Mucosa of rectum (tissue), 2 donors: ENCODE data around the gene BPIFB2.

Experiments
- H3K27ac ChIP-seq, 2 donors: one replicate each; pipeline ENCODE4 v1.7.0; 2013; ENCODE audit warnings: inconsistent platforms in 2 of 2, low read depth in 2 of 2, low read length in 2 of 2
- H3K27me3 ChIP-seq, 2 donors: one replicate each; pipeline ENCODE4 v1.7.0; 2013; ENCODE audit warnings: low read length in 2 of 2; ENCODE audit not compliant: control insufficient read depth in 2 of 2, insufficient read depth in 2 of 2
- H3K36me3 ChIP-seq, 2 donors: one replicate each; pipeline ENCODE4 v1.7.0; 2013; ENCODE audit warnings: low read length in 2 of 2; ENCODE audit not compliant: control insufficient read depth in 2 of 2, insufficient read depth in 2 of 2
- H3K4me1 ChIP-seq, 2 donors: one replicate each; pipeline ENCODE4 v1.7.0; 2013; ENCODE audit warnings: low read length in 2 of 2, mild to moderate bottlenecking in 1 of 2; ENCODE audit not compliant: control insufficient read depth in 2 of 2, insufficient read depth in 2 of 2
- H3K4me3 ChIP-seq, 2 donors: one replicate each; pipeline ENCODE4 v1.7.0; 2013; ENCODE audit warnings: low read length in 2 of 2
- H3K9ac ChIP-seq, 2 donors: one replicate each; pipeline ENCODE4 v1.7.0; 2013; ENCODE audit warnings: low read length in 2 of 2, low read depth in 1 of 2, mild to moderate bottlenecking in 1 of 2
- H3K9me3 ChIP-seq, 2 donors: one replicate each; pipeline ENCODE4 v1.7.0; 2013; ENCODE audit warnings: low read length in 2 of 2; ENCODE audit not compliant: control insufficient read depth in 2 of 2
- donor health status: healthy.
- donor health status: Normal muscosa, but diverticular disease.

BPIFB2 gene

DNA sequence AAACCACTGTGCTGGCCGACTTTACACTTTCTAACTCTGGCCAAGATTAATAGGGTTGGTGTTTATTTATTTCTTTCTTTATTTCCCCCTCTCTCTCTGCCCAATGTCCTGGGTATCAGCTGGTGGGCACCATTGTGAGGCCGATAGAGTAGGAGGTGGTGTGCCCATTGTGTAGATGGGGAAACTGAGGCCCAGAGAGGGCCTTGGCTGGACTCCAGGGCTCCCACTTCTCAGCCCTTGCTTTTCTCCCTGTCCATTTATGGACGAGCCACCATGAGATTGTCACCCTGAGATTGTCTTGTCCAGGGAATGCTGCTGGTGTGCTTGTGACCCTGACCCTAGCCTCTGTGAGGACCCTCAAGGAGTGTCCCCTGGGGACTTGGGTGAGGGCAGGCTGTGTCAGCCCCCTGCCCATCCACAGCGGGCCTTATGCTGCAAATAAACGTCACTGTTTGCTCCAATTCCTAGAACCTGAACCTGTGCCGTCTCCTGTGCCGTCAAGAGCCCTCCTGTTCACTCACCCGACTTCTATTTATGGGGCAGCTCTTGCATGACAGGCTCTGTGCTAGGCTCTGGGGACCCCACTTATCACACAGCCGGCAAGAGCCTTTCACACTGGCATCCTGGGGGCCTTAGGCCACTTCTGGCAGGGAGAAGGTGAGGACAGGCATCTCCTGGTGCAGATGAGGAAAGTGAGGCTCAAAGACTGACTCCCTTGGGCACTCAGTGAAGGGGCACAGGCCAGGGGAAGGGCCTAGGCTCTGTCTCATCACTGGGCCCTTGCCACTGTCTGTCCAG, 28.1 kb upstream of the BPIFB2 start:
- H3K27ac ChIP-seq, result no peak overlapping the region
- H3K9ac ChIP-seq, result no peak overlapping the region
- no peaks in the 10 kb centered on the region for H3K4me1 ChIP-seq
- no peak overlapping the region for H3K4me3 ChIP-seq
- H3K9me3 ChIP-seq, result no peaks in the 10 kb centered on the region
- H3K27me3 ChIP-seq, result peaks cover 0 to 2% of the 10 kb centered on the region in 2 donors
- no peaks in the 10 kb centered on the region for H3K36me3 ChIP-seq

- Histone ChIP-seq H3K36me3 (no peaks in the 10 kb centered on the region), H3K9me3 (no peaks in the 10 kb centered on the region), H3K4me1 (no peaks in the 10 kb centered on the region), H3K4me3 (no peak overlapping the region), H3K27ac (no peak overlapping the region), H3K27me3 (peaks cover 0 to 2% of the 10 kb centered on the region in 2 donors), H3K9ac (no peak overlapping the region)
Observed at GRCh38 chr20:32980131-32980941, 27.2 kb upstream of the BPIFB2 start.

- H3K9ac ChIP-seq, result no peak overlapping the region
- H3K9me3 ChIP-seq, result no peaks in the 10 kb centered on the region
- H3K4me1 ChIP-seq, result no peaks in the 10 kb centered on the region
- H3K4me3 ChIP-seq, result no peak overlapping the region
- no peaks in the 10 kb centered on the region for H3K36me3 ChIP-seq
- peaks cover 0 to 2% of the 10 kb centered on the region in 2 donors for H3K27me3 ChIP-seq
- H3K27ac ChIP-seq, result no peak overlapping the region
Observed at GRCh38 chr20:32980990-32981389, 26.5 kb upstream of the BPIFB2 start.

- Histone ChIP-seq H3K9me3 (no peaks in the 10 kb centered on the region), H3K4me3 (no peak overlapping the region), H3K27ac (no peak overlapping the region), H3K9ac (no peak overlapping the region), H3K36me3 (no peaks in the 10 kb centered on the region), H3K4me1 (no peaks in the 10 kb centered on the region), H3K27me3 (no peaks in the 10 kb centered on the region)
Observed at GRCh38 chr20:32982617-32983458, 24.7 kb upstream of the BPIFB2 start.

GRCh38 chr20:32983459-32984112, 23.9 kb upstream of the BPIFB2 start:
- Histone ChIP-seq H3K4me1 (no peaks in the 10 kb centered on the region), H3K27me3 (no peaks in the 10 kb centered on the region), H3K4me3 (no peak overlapping the region), H3K27ac (no peak overlapping the region), H3K36me3 (no peaks in the 10 kb centered on the region), H3K9ac (no peak overlapping the region), H3K9me3 (no peaks in the 10 kb centered on the region)

GRCh38 chr20:32984196-32984595, 23.3 kb upstream of the BPIFB2 start:
- Histone ChIP-seq H3K36me3 (no peaks in the 10 kb centered on the region), H3K9me3 (no peaks in the 10 kb centered on the region), H3K27me3 (no peaks in the 10 kb centered on the region), H3K4me1 (no peaks in the 10 kb centered on the region), H3K9ac (no peak overlapping the region), H3K4me3 (no peak overlapping the region), H3K27ac (no peak overlapping the region)

DNA sequence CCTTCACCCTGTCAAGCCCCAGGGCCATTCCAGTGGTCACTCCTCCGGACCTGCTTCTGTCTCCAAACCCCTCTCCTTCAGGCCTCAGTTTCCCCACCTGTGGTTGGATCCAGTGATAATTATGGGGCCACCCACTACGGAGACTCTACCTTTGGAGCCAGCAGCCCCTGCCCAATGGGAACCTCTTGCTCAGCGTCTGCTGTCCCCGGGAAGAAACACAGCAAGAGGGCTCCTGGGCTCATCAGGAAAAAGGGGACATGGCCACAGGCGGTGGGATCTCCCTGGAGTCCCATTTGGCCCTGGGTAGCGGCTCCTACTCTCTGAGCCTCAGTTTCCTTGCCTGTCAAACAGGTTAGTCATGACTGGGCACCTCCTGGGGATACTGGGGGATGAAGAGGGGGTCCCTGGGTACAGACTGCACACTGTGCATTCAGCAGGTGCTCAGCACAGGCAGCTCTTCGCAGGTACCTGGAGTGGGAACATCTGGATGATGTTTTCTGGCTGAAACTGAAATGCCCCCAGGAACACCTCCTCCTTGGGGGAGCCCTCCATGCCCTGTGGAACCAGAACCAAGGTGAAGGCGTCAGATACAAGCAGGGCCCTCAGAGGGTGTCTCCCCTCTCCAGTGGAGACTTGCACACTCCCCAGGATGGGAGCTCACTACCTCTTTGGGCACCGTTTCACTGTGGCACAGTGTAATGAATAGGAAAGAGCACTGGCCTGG, 22.7 kb upstream of the BPIFB2 start:
- Histone ChIP-seq H3K4me1 (no peaks in the 10 kb centered on the region), H3K4me3 (no peak overlapping the region), H3K27me3 (no peaks in the 10 kb centered on the region), H3K9me3 (no peaks in the 10 kb centered on the region), H3K9ac (no peak overlapping the region), H3K36me3 (no peaks in the 10 kb centered on the region), H3K27ac (no peak overlapping the region)

DNA sequence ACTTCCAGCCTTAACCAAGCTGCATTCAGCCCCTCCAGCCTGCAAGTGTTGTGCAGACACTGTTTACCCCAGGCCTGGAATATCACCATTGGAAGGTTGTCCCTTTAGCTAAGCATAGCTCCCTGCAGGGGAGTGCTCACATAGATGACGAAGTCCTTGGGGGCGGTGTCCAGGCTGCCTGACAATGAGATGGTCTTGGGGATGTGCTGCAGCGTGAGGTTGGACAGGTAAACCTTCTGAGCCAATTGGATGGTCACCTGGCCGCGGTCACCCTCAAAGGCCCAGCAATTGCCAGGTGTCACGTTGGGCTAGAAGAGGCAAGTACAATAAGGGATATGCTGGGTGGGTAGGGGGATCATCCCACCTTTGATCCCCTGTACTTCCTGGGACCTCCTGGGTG, 21.9 kb upstream of the BPIFB2 start:
- H3K9me3 ChIP-seq, result no peaks in the 10 kb centered on the region
- no peaks in the 10 kb centered on the region for H3K4me1 ChIP-seq
- no peak overlapping the region for H3K9ac ChIP-seq
- no peaks in the 10 kb centered on the region for H3K36me3 ChIP-seq
- H3K27me3 ChIP-seq, result no peaks in the 10 kb centered on the region
- H3K27ac ChIP-seq, result no peak overlapping the region
- H3K4me3 ChIP-seq, result no peak overlapping the region

GRCh38 chr20:32986331-32986966, 21.1 kb upstream of the BPIFB2 start:
- H3K4me3 ChIP-seq, result no peak overlapping the region
- no peak overlapping the region for H3K27ac ChIP-seq
- no peaks in the 10 kb centered on the region for H3K9me3 ChIP-seq
- H3K4me1 ChIP-seq, result no peaks in the 10 kb centered on the region
- no peak overlapping the region for H3K9ac ChIP-seq
- no peaks in the 10 kb centered on the region for H3K36me3 ChIP-seq
- H3K27me3 ChIP-seq, result no peaks in the 10 kb centered on the region
